Endodermal cell (in vitro differentiated cells): ENCODE results near the gene TSPO. TPM values are rescaled to one million over a fixed set of nuclear protein-coding genes. Genes with fewer than 3 reads are reported as not detected.

Source experiments
- DNase-seq: peaks from one replicate; pipeline ENCODE4 v3.0.0-alpha.2; 2017
- H3K27ac ChIP-seq: 2 replicates; pipeline ENCODE4 v1.5.1; 2013; ENCODE audit warnings: mild to moderate bottlenecking, low read depth, low read length, moderate library complexity
- H3K27me3 ChIP-seq: 2 replicates; pipeline ENCODE4 v1.6.1; 2013; ENCODE audit warnings: mild to moderate bottlenecking, low read length, moderate library complexity; ENCODE audit not compliant: insufficient read depth, control insufficient read depth, poor library complexity, severe bottlenecking
- H3K36me3 ChIP-seq: 2 replicates; pipeline ENCODE4 v1.7.0; 2013; ENCODE audit warnings: mild to moderate bottlenecking, low read length, moderate library complexity; ENCODE audit not compliant: control insufficient read depth, insufficient read depth
- H3K4me1 ChIP-seq: one replicate; pipeline ENCODE4 v1.7.0; 2013; ENCODE audit warnings: low read length; ENCODE audit not compliant: control insufficient read depth, insufficient read depth
- H3K4me3 ChIP-seq: 2 replicates; pipeline ENCODE4 v1.5.1; 2013; ENCODE audit warnings: mild to moderate bottlenecking, low read length, moderate library complexity
- H3K9ac ChIP-seq: 2 replicates; pipeline ENCODE4 v1.6.1; 2013; ENCODE audit warnings: mild to moderate bottlenecking, low read length, moderate library complexity; ENCODE audit not compliant: poor library complexity, severe bottlenecking; ENCODE audit errors: extremely low read depth
- H3K9me3 ChIP-seq: 2 replicates; pipeline ENCODE4 v1.6.1; 2013; ENCODE audit warnings: mild to moderate bottlenecking, low read length, moderate library complexity; ENCODE audit not compliant: control insufficient read depth
- H3K27ac Mint-ChIP-seq: 2 replicates; pipeline ENCODE4 v1.8.0; 2020; ENCODE audit warnings: mixed read lengths
- H3K27me3 Mint-ChIP-seq: 2 replicates; pipeline ENCODE4 v1.8.0; 2021; ENCODE audit warnings: mild to moderate bottlenecking, mixed read lengths; ENCODE audit not compliant: insufficient read depth
- H3K36me3 Mint-ChIP-seq: 2 replicates; pipeline ENCODE4 v1.8.0; 2020; ENCODE audit warnings: low read depth, mixed read lengths
- H3K4me1 Mint-ChIP-seq: 2 replicates; pipeline ENCODE4 v1.8.0; 2020; ENCODE audit warnings: mixed read lengths
- H3K4me3 Mint-ChIP-seq: 2 replicates; pipeline ENCODE4 v1.8.0; 2020; ENCODE audit warnings: mild to moderate bottlenecking, moderate library complexity, mixed read lengths
- H3K9me3 Mint-ChIP-seq: 2 replicates; pipeline ENCODE4 v1.8.0; 2020; ENCODE audit warnings: mild to moderate bottlenecking, mixed read lengths
- WGBS, 2 experiments: methylation state at CpG; one replicate each; pipeline versions ENCODE4 v1.1.5 to v1.1.7; 2013; ENCODE audit warnings: missing lambda C conversion rate in 2 of 2, mixed read lengths in 1 of 2; ENCODE audit not compliant: insufficient coverage in 1 of 2, insufficient read length in 1 of 2; 5-methylcytosine and 5-hydroxymethylcytosine counted together
- total RNA-seq, 2 donors: library from RNA; stranded (reverse); fragmentation: NEBNext Ultra II Directional in 1 of 2; extraction: Animal tissue kit (Norgen Biotek cat#: 25700) in 1 of 2; gene quantifications; 2 replicates in 1 of 2; 3 replicates in 1 of 2; pipeline ENCODE4 v1.2.1, GENCODE V29; 2021
- TF ChIP-seq, protein P1 (sequence below): fragments of 200-600 bp; sonication (generic); conservative IDR thresholded peaks from 2 replicates; pipeline ENCODE4 v1.5.0; 2021; ENCODE audit warnings: antibody characterized with exemption, mild to moderate bottlenecking

The TSPO gene
- total RNA-seq, 2 donors from 2014 or later, result 9.6 to 12.3 TPM

DNA sequence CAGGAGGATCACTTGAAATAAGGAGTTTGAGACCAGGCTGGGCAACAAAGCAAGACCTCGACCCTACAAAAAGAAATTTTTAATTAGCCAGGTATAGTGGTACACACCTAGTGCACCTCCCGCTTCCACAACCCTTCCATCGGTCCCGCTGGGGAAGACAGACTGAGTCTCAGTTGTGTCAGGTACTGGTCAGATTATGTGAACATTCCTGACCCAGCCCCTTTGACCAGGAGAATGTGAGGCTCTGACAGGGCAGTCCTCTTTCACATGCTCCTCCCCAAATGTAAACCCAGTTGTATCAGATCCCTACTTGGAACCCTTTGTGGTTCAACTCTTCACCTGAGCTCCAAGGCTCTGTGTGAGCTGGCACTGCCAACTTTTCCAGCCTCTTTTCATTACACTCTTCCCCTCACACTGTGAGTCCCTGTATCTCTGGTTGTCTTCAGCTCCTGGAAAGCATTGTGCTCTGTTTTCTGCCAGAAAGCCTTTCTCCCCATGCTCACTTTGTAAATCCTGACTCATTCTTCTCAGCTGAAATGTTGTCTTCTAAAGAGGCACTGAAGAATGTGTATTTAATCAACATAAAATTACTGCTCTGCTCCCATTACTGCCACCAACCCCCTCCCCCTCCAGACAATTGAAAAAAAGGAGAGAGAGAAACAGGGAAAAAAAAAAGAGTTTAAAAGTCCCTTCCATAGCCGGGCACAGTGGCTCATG, 37.6 kb downstream of the TSPO start:
- Mint-ChIP-seq H3K27ac (peak overlapping the region; percentile 65), H3K4me3 (peak overlapping the region; percentile 16), H3K9me3 (peaks cover 9% of the 10 kb centered on the region), H3K27me3 (peaks cover 7% of the 10 kb centered on the region), H3K36me3 (no peaks in the 10 kb centered on the region), H3K4me1 (peaks cover 17% of the 10 kb centered on the region)
- WGBS, 2 experiments, result 90% methylated on average over 5 of the region's 5 CpGs
- TF ChIP-seq, protein P1, sequence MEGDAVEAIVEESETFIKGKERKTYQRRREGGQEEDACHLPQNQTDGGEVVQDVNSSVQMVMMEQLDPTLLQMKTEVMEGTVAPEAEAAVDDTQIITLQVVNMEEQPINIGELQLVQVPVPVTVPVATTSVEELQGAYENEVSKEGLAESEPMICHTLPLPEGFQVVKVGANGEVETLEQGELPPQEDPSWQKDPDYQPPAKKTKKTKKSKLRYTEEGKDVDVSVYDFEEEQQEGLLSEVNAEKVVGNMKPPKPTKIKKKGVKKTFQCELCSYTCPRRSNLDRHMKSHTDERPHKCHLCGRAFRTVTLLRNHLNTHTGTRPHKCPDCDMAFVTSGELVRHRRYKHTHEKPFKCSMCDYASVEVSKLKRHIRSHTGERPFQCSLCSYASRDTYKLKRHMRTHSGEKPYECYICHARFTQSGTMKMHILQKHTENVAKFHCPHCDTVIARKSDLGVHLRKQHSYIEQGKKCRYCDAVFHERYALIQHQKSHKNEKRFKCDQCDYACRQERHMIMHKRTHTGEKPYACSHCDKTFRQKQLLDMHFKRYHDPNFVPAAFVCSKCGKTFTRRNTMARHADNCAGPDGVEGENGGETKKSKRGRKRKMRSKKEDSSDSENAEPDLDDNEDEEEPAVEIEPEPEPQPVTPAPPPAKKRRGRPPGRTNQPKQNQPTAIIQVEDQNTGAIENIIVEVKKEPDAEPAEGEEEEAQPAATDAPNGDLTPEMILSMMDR, result no peak
- peaks cover 4% of the 10 kb centered on the region for H3K27me3 ChIP-seq
- peaks cover 11% of the 10 kb centered on the region for H3K9me3 ChIP-seq
- no peak overlapping the region for H3K9ac ChIP-seq
- H3K36me3 ChIP-seq, result no peaks in the 10 kb centered on the region
- H3K27ac ChIP-seq, result no peak overlapping the region
- H3K4me3 ChIP-seq, result no peak overlapping the region
- DNase-seq, result peak; percentile 63
- H3K4me1 ChIP-seq, result peaks cover 6% of the 10 kb centered on the region

DNA sequence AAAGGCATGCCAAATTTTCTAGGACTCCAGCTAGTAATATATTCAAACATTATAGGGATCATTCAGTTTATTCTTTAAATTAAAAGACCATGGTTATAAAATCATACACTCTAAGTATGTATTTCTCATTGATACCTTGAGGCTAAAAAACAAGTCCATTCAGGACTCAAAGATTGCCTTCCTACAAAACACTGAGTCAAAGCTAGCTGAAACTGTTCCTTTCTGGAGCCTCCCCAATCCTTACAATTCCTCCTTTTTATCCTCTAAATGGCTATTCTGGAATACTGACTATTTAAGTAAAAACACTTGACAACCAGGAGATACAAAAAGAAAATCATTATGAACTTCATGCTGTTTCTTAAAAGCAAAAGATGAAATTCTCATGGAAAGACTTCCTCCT, 40.5 kb downstream of the TSPO start:
- TF ChIP-seq, protein P1, result no peak
- Histone ChIP-seq H3K9ac (no peak overlapping the region), H3K4me1 (no peaks in the 10 kb centered on the region), H3K27ac (no peak overlapping the region), H3K9me3 (peaks cover 11% of the 10 kb centered on the region), H3K36me3 (no peaks in the 10 kb centered on the region), H3K27me3 (peaks cover 4% of the 10 kb centered on the region), H3K4me3 (no peak overlapping the region)
- peaks cover 7% of the 10 kb centered on the region for H3K27me3 Mint-ChIP-seq
- no peak overlapping the region for H3K4me3 Mint-ChIP-seq
- no peaks in the 10 kb centered on the region for H3K36me3 Mint-ChIP-seq
- no peak for DNase-seq
- H3K4me1 Mint-ChIP-seq, result peaks cover 7% of the 10 kb centered on the region
- H3K27ac Mint-ChIP-seq, result no peak overlapping the region
- peaks cover 9% of the 10 kb centered on the region for H3K9me3 Mint-ChIP-seq

DNA sequence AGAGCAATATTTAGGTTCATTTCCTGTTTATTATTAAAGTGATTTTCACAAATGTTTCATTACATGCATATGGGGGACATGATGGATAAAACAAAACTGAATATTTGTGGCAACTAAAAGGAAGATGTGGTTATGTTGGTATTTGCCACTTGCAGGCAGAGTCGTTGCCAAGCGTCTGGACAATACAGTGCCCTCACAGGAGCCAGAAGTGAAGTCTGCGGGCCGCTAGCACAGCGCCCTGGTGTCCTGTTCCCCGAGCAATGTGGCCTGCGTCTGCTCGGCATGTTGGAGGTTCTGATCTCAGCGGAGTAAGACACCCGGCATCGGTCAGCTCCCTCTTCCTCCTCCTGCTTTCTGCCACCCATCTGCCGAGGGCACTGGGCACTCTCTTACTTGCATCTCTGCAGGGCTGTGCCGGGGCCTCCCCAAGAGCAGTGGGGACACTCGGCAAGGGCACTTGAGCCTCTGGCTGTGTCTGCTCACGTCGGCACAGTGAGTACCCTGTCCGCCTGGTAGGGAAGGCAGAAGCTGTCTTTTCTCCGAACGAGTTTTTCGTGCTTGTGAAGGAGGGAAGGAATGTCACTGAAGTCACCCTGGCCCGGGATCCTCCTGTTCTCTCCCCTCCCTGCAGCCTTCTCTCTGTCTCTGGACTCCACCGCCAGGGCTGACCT, 46.0 kb downstream of the TSPO start:
- Mint-ChIP-seq H3K27me3 (peaks cover 5% of the 10 kb centered on the region), H3K4me3 (no peak overlapping the region), H3K9me3 (no peaks in the 10 kb centered on the region), H3K36me3 (no peaks in the 10 kb centered on the region), H3K27ac (peak overlapping the region; percentile 17), H3K4me1 (no peaks in the 10 kb centered on the region)
- Histone ChIP-seq H3K4me3 (no peak overlapping the region), H3K4me1 (no peaks in the 10 kb centered on the region), H3K36me3 (no peaks in the 10 kb centered on the region), H3K9ac (no peak overlapping the region), H3K27ac (peak overlapping the region; percentile 18), H3K27me3 (no peaks in the 10 kb centered on the region), H3K9me3 (no peaks in the 10 kb centered on the region)
- 87 to 92% methylated on average over 16 to 22 of the region's 22 CpGs for WGBS, 2 experiments
- DNase-seq, result no peak
- TF ChIP-seq, protein P1, result no peak
